AG20443 (cell line): ENCODE data around the gene KMT2A.
A peak's percentile ranks its signal among the peaks of the same experiment; 100 is the strongest.
"Not testable (repeated sequence)": the region's sequence is repeated elsewhere in the genome, so short reads cannot be mapped to it uniquely, and the experiment has no call there.

Experiments used
- DNase-seq: peaks from one replicate; pipeline ENCODE4 v3.0.0; 2012; ENCODE audit warnings: low spot score, mixed read lengths

KMT2A gene

DNA sequence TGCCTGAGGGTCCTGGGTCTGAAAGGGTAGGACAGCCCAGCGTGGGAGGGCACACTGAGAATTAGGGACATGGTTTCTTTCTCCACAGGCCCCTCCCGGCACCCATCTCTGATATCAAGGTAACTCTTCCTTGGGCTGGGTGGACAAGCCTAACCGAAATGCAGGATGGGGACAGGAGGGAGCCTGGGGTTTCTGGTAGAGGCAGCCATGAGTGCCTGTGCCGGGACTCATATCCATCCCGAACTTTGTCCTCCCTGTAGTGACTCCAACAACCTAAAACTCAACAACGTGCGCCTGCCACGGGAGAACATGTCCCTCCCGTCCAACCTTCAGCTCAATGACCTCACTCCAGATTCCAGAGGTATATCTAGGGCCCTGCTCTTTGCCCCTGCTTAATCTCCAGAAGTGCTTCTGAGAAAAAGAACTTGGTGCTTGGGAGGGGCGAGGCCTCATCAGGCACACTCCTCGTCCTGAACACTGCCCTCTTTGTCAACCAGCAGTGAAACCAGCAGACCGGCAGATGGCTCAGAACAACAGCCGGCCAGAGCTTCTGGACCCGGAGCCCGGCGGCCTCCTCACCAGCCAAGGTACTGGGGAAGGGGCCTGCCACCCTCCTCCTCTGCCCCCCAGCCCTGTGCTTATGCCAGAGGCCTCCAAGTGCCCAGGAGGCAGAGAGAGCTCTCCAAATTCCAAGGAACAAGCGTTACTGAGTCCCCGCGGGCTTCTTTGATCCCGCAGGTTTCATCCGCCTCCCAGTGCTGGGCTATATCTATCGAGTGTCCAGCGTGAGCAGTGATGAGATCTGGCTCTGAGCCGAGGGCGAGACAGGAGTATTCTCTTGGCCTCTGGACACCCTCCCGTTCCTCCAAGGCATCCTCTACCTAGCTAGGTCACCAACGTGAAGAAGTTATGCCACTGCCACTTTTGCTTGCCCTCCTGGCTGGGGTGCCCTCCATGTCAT, 97.8 kb downstream of the KMT2A start:
- DNase-seq = peak; percentile 21

DNA sequence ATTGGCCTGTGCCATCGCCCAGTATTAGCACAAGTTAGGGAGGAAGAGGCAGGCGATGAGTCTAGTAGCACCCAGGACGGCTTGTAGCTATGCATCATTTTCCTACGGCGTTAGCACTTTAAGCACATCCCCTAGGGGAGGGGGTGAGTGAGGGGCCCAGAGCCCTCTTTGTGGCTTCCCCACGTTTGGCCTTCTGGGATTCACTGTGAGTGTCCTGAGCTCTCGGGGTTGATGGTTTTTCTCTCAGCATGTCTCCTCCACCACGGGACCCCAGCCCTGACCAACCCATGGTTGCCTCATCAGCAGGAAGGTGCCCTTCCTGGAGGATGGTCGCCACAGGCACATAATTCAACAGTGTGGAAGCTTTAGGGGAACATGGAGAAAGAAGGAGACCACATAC, 99.0 kb downstream of the KMT2A start:
- no peak for DNase-seq

DNA sequence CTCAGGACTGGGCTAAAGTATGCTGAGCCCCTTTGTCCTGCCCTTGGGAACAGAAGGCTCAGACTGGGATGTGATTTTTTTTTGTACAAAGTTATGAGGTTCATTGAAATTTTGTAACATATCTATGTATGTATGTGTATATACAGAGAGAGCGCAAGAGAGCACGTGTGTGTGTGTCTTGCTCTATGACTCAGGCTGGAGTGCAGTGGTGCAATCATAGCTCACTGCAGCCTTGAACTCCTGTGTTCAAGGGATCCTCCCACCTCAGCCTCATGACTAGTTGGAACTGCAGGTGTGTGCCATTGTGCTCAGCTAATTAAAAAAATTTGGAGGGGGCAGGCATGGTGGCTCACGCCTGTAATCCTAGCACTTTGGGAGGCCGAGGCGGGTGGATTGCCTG, 100.4 kb downstream of the KMT2A start:
- DNase-seq = no peak

DNA sequence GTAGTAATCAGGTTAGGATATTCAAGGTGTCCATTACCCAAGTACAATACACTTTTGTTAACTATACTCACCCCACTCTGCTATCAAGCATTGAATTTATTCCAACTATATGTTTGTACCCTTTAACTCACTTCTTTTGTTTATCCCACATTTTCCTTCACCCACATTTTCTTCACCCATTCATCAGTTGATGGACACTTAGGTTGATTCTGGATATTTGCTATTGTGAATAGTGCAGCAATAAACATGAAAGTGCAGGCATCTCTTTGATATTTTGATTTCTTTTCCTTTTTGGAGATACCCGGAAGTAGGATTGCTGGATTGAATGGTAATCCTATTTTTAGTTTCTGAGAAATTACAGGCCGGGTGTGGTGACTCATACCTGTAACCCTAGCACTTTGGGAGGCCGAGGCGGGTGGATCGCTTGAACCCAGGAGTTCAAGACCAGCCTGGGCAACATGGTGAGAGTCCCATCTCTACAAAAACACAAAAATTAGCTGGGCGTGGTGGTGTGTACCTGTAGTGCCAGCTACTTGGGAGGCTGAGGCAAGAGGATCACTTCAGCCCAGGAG, 101.2 kb downstream of the KMT2A start:
- DNase-seq = no peak

GRCh38 chr11:118544010-118544646, 107.8 kb downstream of the KMT2A start:
- DNase-seq = no peak

DNA sequence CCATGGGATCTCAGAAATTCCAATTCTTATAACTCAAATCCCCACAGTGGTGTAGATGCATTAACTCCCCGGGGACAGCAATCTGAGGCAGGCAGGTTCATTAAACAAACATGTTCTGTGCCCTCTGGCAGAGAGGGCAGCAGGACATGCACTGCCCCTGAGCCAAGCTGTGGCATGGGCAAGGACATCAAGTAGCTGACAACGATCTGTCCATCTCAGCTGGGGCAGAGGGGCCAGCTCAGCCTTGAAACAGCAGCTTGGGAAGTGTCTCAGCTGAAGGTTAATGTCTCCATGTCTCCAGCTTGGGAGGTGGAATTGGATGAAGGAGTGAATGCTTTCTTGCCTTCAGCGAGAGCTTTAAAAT, 108.3 kb downstream of the KMT2A start:
- no peak for DNase-seq

DNA sequence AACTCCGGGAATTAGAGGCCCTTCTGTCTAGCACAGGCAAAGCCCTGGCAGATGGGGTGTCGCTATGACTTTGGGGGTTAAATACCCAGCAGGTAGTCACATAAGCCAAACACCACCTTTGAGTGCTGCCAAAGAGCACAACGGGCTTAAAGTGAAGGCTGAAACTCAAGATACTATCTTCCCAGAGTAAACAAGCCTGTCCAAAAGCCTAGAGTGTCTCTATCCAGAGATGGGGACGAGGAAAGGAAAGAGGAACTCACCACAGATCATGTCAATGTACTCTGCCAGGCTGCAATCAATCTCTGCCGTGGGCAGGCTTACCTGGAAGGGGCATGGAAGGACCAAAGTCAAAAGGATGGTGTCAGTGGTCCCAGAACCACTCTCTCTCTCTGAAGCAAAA, 109.2 kb downstream of the KMT2A start:
- DNase-seq = no peak

GRCh38 chr11:118547132-118547531, 110.8 kb downstream of the KMT2A start:
- DNase-seq = no peak

GRCh38 chr11:118552341-118552740, 116.0 kb downstream of the KMT2A start:
- no peak for DNase-seq

DNA sequence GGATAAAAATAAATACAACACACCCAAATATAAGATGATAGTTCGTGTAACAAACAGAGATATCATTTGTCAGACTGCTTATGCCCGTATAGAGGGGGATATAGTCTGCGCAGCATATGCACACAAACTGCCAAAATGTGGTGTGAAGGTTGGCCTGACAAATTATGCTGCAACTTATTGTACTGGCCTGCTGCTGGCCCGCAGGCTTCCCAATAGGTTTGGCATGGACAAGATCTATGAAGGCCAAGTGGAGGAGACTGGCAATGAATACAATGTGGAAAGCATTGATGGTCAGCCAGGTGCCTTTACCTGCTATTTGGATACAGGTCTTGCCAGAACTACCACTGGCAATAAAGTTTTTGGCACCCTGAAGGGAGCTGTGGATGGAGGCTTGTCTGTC, 124.5 kb downstream of the KMT2A start:
- no peak for DNase-seq

DNA sequence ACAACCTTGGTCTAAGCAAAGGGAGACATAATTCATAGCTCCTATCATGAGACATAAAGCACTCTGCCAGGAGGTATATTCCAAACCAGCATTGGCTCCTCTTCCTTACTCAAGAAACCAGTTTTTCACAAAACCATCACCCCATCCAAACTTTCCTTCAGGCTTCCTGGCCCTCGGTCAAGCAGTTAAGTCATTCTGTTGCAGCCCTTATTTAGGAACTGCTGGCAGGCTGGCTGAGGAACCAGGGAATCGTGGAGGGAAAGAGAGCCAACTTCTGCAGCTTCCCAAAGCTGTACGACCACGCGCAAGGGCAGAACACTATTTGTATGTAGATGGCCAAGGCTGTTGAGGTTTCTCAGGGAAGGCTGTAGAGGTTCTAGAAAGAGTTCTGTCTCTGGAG, 128.8 kb downstream of the KMT2A start:
- DNase-seq = peak; percentile 66

DNA sequence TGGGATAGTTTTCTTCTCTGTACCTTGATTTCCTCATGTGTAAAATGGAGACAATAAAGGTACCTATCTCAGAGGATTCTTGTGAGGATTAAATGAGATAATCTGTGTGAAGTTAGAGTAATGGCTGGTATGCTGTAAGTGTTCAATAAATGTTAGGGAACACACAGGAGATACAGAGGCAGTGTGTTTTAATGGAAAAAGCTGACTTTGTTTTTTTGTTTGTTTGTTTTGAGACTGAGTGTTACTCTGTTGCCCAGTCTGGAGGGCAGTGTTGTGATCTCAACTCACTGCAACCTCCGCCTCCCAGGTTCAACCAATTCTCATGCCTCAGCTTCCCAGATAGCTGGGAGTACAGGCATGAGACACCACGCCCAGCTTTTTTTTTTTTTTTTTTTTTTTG, 133.4 kb downstream of the KMT2A start:
- no peak for DNase-seq

DNA sequence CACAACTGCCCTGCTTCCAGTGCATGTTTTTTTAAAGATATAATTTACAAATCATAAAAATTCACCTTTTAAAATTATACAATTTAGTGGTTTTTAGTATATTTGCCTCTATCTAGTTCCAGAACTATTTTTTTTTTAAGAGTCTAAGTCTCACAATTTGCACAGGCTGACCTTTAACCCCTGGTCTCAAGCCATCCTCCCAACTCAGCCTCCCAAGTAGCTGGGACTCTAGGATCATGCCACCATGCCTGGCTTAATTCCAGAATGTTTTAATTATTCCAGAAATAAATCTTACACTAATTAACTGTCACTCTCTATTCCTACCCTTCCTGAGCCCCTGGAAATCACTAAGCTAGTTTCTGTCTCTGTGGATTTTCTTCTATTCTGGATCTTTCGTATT, 134.5 kb downstream of the KMT2A start:
- no peak for DNase-seq

- DNase-seq = not testable (repeated sequence)
These were observed 135.4 kb downstream of the KMT2A start for GRCh38 chr11:118571701-118572060.

DNA sequence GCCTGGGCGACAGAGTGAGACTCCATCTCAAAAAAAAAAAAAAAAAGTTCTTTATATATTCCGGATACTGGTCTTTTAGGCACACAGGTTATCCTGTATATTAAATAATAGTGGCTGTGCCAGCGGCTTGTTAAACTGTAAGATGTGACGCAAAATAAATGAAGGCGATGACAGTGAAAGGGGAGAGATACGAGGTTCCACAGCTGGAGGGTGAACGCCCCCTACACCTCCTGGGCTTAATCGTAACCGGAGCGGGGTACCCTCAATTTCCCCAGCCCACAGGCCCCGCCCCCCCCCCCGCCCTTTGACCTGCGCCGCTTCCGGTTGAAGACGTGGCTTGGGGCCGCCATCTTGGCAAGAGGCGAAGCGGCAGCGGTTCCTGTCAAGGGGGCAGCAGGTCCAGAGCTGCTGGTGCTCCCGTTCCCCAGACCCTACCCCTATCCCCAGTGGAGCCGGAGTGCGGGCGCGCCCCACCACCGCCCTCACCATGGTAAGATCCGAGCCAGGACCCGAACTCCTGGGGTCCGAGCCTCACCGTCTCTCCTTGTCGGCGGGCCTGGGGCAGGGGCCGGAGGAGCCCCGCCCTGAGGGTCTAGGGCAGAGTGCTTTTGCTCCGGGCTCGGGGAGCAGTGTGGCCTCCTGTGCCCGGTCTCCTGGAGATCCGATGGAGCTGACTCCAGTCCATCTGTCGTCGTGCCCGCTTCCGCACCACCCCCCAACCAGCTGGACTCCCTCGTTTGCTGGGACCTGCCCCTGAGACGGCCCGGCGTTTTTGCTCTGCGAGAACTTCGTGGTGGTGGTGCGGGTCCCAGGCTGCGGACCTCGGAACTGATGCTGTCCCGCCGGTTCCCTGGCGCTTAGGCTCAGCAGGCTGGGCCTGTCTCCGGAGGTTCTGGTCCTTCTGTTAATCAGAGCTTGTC, 136.0 kb downstream of the KMT2A start, which contains the start of gene ARCN1:
TSS of gene ARCN1 (plus strand) at position 349 of the 920 bp plus-strand sequence. CDS start at position 488, 139 bp downstream.
- DNase-seq = peak; percentile 91

GRCh38 chr11:118572981-118573550, 136.8 kb downstream of the KMT2A start:
- DNase-seq = peak; percentile 27

GRCh38 chr11:118574636-118575035, 138.3 kb downstream of the KMT2A start:
- no peak for DNase-seq
